ENCODE measurements around the gene C4orf50. TPM values are rescaled to one million over a fixed set of nuclear protein-coding genes. Genes with fewer than 3 reads are reported as not detected.

The C4orf50 gene
- total and polyA plus RNA-seq, 8 donors, result under 0.01 to 0.23 (median 0.07) TPM

- intact Hi-C loops (cut with DNase I), result no loop called here
- Histone ChIP-seq H3K4me3 (no peak overlapping the region), H3K4me1 (no peaks in the 10 kb centered on the region), H3K9me3 (no peaks in the 10 kb centered on the region), H3K27ac (no peak overlapping the region), H3K36me3 (no peaks in the 10 kb centered on the region), H3K27me3 (no peaks in the 10 kb centered on the region)
- DNase-seq, result no peak
- WGBS, 2 donors, result 55 to 72% methylated on average over 12 of the region's 12 CpGs
- no peak for TF ChIP-seq CTCF (IDR thresholded peaks at IDR 0.05)
- ATAC-seq, result no peak
- FAIRE-seq, result no peak
Measured at GRCh38 chr4:5924461-5925125, 93.6 kb downstream of the C4orf50 start.

- WGBS, 2 donors, result 53 to 77% methylated on average over 4 to 6 of the region's 6 CpGs
Measured at GRCh38 chr4:5923376-5923775, 94.9 kb downstream of the C4orf50 start.

GRCh38 chr4:5922556-5922955 is 95.7 kb downstream of the C4orf50 start:
- H3K27me3 ChIP-seq, result no peaks in the 10 kb centered on the region
- ATAC-seq, result no peak
- DNase-seq, result no peak
- no peak overlapping the region for H3K4me3 ChIP-seq
- no peak for TF ChIP-seq CTCF (IDR thresholded peaks at IDR 0.05)
- intact Hi-C loops (cut with DNase I), result no loop called here
- FAIRE-seq, result no peak
- H3K27ac ChIP-seq, result no peak overlapping the region
- no peaks in the 10 kb centered on the region for H3K4me1 ChIP-seq
- no peaks in the 10 kb centered on the region for H3K9me3 ChIP-seq
- WGBS, 2 donors, result 75 to 89% methylated on average over 3 of the region's 3 CpGs
- no peaks in the 10 kb centered on the region for H3K36me3 ChIP-seq

More at GRCh38 chr4:5923376-5923775, 94.9 kb downstream of the C4orf50 start:
- FAIRE-seq (no peak), DNase-seq (no peak), ATAC-seq (no peak)
- no peak for TF ChIP-seq CTCF (IDR thresholded peaks at IDR 0.05)
- Histone ChIP-seq H3K27me3 (no peaks in the 10 kb centered on the region), H3K36me3 (no peaks in the 10 kb centered on the region), H3K4me3 (no peak overlapping the region), H3K4me1 (no peaks in the 10 kb centered on the region), H3K9me3 (no peaks in the 10 kb centered on the region), H3K27ac (no peak overlapping the region)
- intact Hi-C loops (cut with DNase I), result no loop called here

- no peaks in the 10 kb centered on the region for H3K27me3 ChIP-seq
- no peaks in the 10 kb centered on the region for H3K9me3 ChIP-seq
- no peak for TF ChIP-seq CTCF (IDR thresholded peaks at IDR 0.05)
- no peaks in the 10 kb centered on the region for H3K36me3 ChIP-seq
- no peak for ATAC-seq
- no peak overlapping the region for H3K4me3 ChIP-seq
- H3K27ac ChIP-seq, result no peak overlapping the region
- no peaks in the 10 kb centered on the region for H3K4me1 ChIP-seq
- no peak for FAIRE-seq
- intact Hi-C loops (cut with DNase I), result no loop called here
- no peak for DNase-seq
- 24 to 27% methylated on average over 6 of the region's 6 CpGs for WGBS, 2 donors
Measured at GRCh38 chr4:5921981-5922380, 96.2 kb downstream of the C4orf50 start.
